ENCODE results near the gene TMED8.
"Not testable (repeated sequence)": the region's sequence is repeated elsewhere in the genome, so short reads cannot be mapped to it uniquely, and the experiment has no call there.

Gene TMED8

GRCh38 chr14:77322250-77322902 lies 54.5 kb downstream of the TMED8 start:
- no peak for DNase-seq (ENCODE audit: low read depth)

GRCh38 chr14:77320238-77320935 lies 56.5 kb downstream of the TMED8 start, which contains the start of gene POMT2:
Gene POMT2 (minus strand): TSS chr14:77320883. CDS start chr14:77320681, 202 bp downstream.
- DNase-seq (ENCODE audit: low read depth): no peak

- DNase-seq (ENCODE audit: low read depth): no peak
Observed at GRCh38 chr14:77319422-77319821, 57.5 kb downstream of the TMED8 start.

- DNase-seq (ENCODE audit: low read depth): not testable (repeated sequence)
Observed at GRCh38 chr14:77318756-77319155, 58.1 kb downstream of the TMED8 start.

GRCh38 chr14:77318006-77318553 lies 58.8 kb downstream of the TMED8 start:
- DNase-seq (ENCODE audit: low read depth): no peak

GRCh38 chr14:77316872-77317301 lies 60.0 kb downstream of the TMED8 start:
- DNase-seq (ENCODE audit: low read depth): no peak

GRCh38 chr14:77316195-77316505 lies 60.7 kb downstream of the TMED8 start:
- DNase-seq (ENCODE audit: low read depth): no peak

- no peak for DNase-seq (ENCODE audit: low read depth)
Observed at GRCh38 chr14:77314539-77315457, 62.1 kb downstream of the TMED8 start.

- peak; percentile 70 for DNase-seq (ENCODE audit: low read depth)
Observed at GRCh38 chr14:77314043-77314442, 62.9 kb downstream of the TMED8 start.

- DNase-seq (ENCODE audit: low read depth): no peak
Observed at GRCh38 chr14:77313371-77313770, 63.5 kb downstream of the TMED8 start.

- DNase-seq (ENCODE audit: low read depth): no peak
Observed at GRCh38 chr14:77311217-77311616, 65.7 kb downstream of the TMED8 start.

- no peak for DNase-seq (ENCODE audit: low read depth)
Observed at GRCh38 chr14:77310026-77310425, 66.9 kb downstream of the TMED8 start.

GRCh38 chr14:77309131-77309530 lies 67.8 kb downstream of the TMED8 start:
- no peak for DNase-seq (ENCODE audit: low read depth)

- DNase-seq (ENCODE audit: low read depth): no peak
Observed at GRCh38 chr14:77306851-77307496, 69.9 kb downstream of the TMED8 start.

GRCh38 chr14:77306416-77306815 lies 70.5 kb downstream of the TMED8 start:
- DNase-seq (ENCODE audit: low read depth): no peak

GRCh38 chr14:77305696-77306095 lies 71.2 kb downstream of the TMED8 start:
- DNase-seq (ENCODE audit: low read depth): no peak

- peak; percentile 78 for DNase-seq (ENCODE audit: low read depth)
Observed at GRCh38 chr14:77303417-77304156, 73.3 kb downstream of the TMED8 start.

GRCh38 chr14:77302926-77303325 lies 74.0 kb downstream of the TMED8 start:
- DNase-seq (ENCODE audit: low read depth): no peak

GRCh38 chr14:77301103-77301502 lies 75.8 kb downstream of the TMED8 start:
- DNase-seq (ENCODE audit: low read depth): no peak

GRCh38 chr14:77299771-77300170 lies 77.1 kb downstream of the TMED8 start:
- no peak for DNase-seq (ENCODE audit: low read depth)

- DNase-seq (ENCODE audit: low read depth): no peak
Observed at GRCh38 chr14:77296906-77297305, 80.0 kb downstream of the TMED8 start.

Data from HS-5 (cell line).